Transverse colon (tissue), 4 donors: ENCODE data around the gene GOSR2. TPM values are rescaled to one million over a fixed set of nuclear protein-coding genes. Genes with fewer than 3 reads are reported as not detected.

Experiments used
- DNase-seq: peaks from one replicate; pipeline ENCODE4 v3.0.0-alpha.2; 2019
- H3K27ac ChIP-seq, 4 donors: fragments of 200-600 bp; sonication (generic); 2 replicates each; pipeline ENCODE4 v1.5.1; 2016 to 2018; ENCODE audit warnings: inconsistent platforms in 4 of 4
- H3K27me3 ChIP-seq: fragments of 200-600 bp; sonication (generic); 2 replicates; pipeline ENCODE4 v1.5.1; 2017; ENCODE audit warnings: inconsistent platforms
- H3K36me3 ChIP-seq, 4 donors: fragments of 200-600 bp; sonication (generic); 2 replicates each; pipeline ENCODE4 v1.5.1; 2017 to 2019; ENCODE audit warnings: inconsistent platforms in 4 of 4
- H3K4me1 ChIP-seq, 4 donors: fragments of 200-600 bp; sonication (generic); 2 replicates each; pipeline ENCODE4 v1.5.1; 2017 to 2020; ENCODE audit warnings: inconsistent platforms in 4 of 4
- H3K4me3 ChIP-seq, 4 donors: fragments of 200-600 bp; sonication (generic); 1 replicate in 1 of 4; 2 replicates in 3 of 4; pipeline versions ENCODE4 v1.5.1 to v1.6.1; 2017 to 2019; ENCODE audit warnings: inconsistent platforms in 4 of 4
- H3K9me3 ChIP-seq, 2 donors: fragments of 200-600 bp; sonication (generic); 2 replicates each; pipeline ENCODE4 v1.5.1; 2017 to 2019; ENCODE audit warnings: inconsistent platforms in 2 of 2
- EP300 ChIP-seq: sonication (generic); formaldehyde crosslinking; IDR thresholded peaks from one replicate; pipeline ENCODE4 v1.6.1; 2017; ENCODE audit warnings: antibody characterized with exemption, low read depth
- POLR2A ChIP-seq: fragments of 450-650 bp; IDR thresholded peaks from one replicate; pipeline ENCODE4 v1.6.1; 2016; ENCODE audit warnings: antibody characterized with exemption, mild to moderate bottlenecking, moderate library complexity
- POLR2AphosphoS5 ChIP-seq, 3 donors: sonication (generic); formaldehyde crosslinking; IDR thresholded peaks; one replicate each; pipeline ENCODE4 v1.6.1; 2016; ENCODE audit warnings: antibody characterized with exemption in 3 of 3
- WGBS, 2 donors: methylation state at CpG; one replicate each; pipeline ENCODE4 v1.1.5; 2018; ENCODE audit warnings: low coverage in 1 of 2; 5-methylcytosine and 5-hydroxymethylcytosine counted together
- in situ Hi-C, 4 donors: fragments of 200-750 bp; cut with MboI; loops; one replicate each; pipeline versions ENCODE4 v1.15.0 to v1.15.1; 2017; ENCODE audit warnings: low sequenced_read_pairs in 3 of 4, low pct_ligation_motif_present in 1 of 4, low pct_unique_long_range_greater_than_20kb in 1 of 4
- intact Hi-C: fragments of 100-400 bp; cut with DNase I; formaldehyde crosslinking; loops from one replicate; pipeline ENCODE4 v1.15.1; 2023; ENCODE audit warnings: low total_unique reads
- total RNA-seq, 4 donors: library from RNA; depleted of rRNA; stranded (reverse); fragments of >200 nt; gene quantifications; one replicate each; pipeline ENCODE4 v1.1.0, GENCODE V29; 2016
- TF ChIP-seq, protein P1 (sequence below), 5 experiments: fragments of 200-600 bp in 3 of 5; fragments of 450-650 bp in 2 of 5; sonication (generic) in 3 of 5; IDR thresholded peaks; 1 replicate in 2 of 5; 2 replicates in 3 of 5; pipeline ENCODE4 v1.5.1; 2016 to 2017; ENCODE audit warnings: antibody characterized with exemption in 5 of 5, inconsistent platforms in 3 of 5, mild to moderate bottlenecking in 2 of 5, moderate library complexity in 1 of 5

Gene GOSR2
- total RNA-seq, 4 donors from 2014 or later, result 50.0 to 102 (median 62.8) TPM

DNA sequence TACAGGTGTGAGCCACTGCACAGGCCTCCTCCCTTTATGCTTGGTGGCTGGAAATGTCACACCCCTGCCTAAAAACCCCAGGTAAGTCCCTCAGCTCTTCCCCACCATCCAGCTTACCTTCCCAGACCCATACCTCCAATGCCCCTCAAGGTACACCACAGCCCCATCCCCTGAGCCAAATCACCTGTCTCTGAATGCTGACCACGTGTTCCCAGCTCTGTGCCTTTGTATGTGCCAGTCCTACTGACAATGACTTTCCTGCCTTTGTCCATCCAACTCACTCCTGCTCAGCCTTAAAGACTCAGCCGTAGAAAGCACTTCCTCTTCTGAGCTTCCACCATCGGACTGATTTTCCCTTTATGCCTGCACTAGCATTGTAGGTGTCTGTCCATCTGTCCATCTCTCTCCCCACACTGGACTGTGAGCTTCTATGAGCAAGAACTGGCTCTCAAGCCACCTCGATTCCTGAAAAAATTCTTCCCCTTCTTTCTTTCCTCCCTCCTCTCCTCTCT lies 30.7 kb upstream of the GOSR2 start:
- intact Hi-C loops, result no loop called here
- Histone ChIP-seq H3K27ac (no peak overlapping the region), H3K36me3 (no peaks in the 10 kb centered on the region), H3K27me3 (peaks cover 43% of the 10 kb centered on the region), H3K4me1 (no peaks in the 10 kb centered on the region), H3K4me3 (no peak overlapping the region), H3K9me3 (no peaks in the 10 kb centered on the region)
- in situ Hi-C loops, result no loop called here
- TF ChIP-seq POLR2AphosphoS5 (IDR thresholded peaks at IDR 0.05) (no peak), EP300 (no peak), POLR2A (no peak)
- TF ChIP-seq, protein P1, sequence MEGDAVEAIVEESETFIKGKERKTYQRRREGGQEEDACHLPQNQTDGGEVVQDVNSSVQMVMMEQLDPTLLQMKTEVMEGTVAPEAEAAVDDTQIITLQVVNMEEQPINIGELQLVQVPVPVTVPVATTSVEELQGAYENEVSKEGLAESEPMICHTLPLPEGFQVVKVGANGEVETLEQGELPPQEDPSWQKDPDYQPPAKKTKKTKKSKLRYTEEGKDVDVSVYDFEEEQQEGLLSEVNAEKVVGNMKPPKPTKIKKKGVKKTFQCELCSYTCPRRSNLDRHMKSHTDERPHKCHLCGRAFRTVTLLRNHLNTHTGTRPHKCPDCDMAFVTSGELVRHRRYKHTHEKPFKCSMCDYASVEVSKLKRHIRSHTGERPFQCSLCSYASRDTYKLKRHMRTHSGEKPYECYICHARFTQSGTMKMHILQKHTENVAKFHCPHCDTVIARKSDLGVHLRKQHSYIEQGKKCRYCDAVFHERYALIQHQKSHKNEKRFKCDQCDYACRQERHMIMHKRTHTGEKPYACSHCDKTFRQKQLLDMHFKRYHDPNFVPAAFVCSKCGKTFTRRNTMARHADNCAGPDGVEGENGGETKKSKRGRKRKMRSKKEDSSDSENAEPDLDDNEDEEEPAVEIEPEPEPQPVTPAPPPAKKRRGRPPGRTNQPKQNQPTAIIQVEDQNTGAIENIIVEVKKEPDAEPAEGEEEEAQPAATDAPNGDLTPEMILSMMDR (IDR thresholded peaks at IDR 0.05), result no peak
- 51 to 61% methylated on average over 4 of the region's 4 CpGs for WGBS, 2 donors
- no peak for DNase-seq

DNA sequence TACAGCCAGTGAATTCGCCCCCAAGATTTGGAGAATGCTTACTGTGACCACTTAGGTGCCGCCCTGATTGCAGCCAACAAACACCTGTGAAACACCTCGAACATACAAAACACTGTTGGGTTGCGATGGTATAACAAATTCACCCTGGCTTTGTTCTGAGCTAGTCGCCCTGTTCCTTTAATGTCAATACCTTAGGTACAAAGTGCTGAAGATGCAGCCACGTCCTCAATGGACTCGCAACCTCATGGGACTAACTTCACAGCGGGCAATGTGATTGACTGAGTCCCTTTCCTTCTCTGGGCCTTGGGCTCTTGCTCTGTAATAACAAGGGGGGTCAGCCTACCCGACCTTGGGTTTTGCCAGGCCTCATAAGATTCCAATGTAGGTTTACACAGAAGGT lies 28.9 kb upstream of the GOSR2 start:
- no peak for DNase-seq
- H3K4me1 ChIP-seq, result no peaks in the 10 kb centered on the region
- TF ChIP-seq POLR2A, result no peak
- no peaks in the 10 kb centered on the region for H3K9me3 ChIP-seq
- H3K27ac ChIP-seq, result no peak overlapping the region
- no peaks in the 10 kb centered on the region for H3K36me3 ChIP-seq
- intact Hi-C loops (no loop called here), in situ Hi-C loops (no loop called here)
- peaks cover 40% of the 10 kb centered on the region for H3K27me3 ChIP-seq
- 79% methylated on average over 9 of the region's 9 CpGs; no CpG with 5 or more reads in 1 of the 2 donors for WGBS, 2 donors
- no peak overlapping the region for H3K4me3 ChIP-seq

DNA sequence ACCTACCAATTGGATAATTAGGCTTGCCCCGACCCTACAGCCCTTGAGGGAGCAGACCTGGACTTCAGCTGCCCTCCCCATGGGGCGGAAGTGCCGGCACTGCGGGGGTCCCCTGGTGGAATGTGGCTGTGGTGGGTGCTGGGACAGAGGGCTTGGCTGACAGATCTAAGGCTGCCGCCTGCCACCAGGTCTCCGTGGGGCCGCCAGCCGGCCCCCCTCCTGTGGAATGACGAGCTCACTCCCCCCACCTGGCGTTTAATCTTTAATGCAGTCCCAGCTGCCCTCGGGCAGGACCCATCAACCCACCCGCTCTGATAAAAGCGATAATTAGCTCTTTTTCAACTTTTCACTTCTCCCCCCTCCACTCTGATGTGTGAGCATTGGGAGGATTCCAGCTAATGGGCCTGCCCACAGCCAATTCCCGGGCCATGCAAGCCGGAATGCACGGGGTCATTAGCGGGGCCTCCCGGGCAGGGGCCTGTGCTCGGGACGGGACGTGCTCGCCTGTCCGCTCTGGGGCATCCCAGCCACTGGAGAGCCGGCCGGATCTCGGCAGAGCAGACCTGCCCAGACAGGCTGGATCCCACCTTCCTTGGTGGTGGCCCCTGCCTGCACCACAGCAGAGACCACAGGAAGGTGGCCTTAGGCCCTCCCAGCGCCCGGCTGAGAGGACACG lies 28.3 kb upstream of the GOSR2 start:
- no peak for TF ChIP-seq EP300
- TF ChIP-seq POLR2A, result no peak
- TF ChIP-seq, protein P1 (IDR thresholded peaks at IDR 0.05), result no peak
- TF ChIP-seq POLR2AphosphoS5 (IDR thresholded peaks at IDR 0.05), result no peak
- WGBS, 2 donors, result 64% methylated on average over 29 of the region's 29 CpGs; no CpG with 5 or more reads in 1 of the 2 donors
- Histone ChIP-seq H3K4me3 (no peak overlapping the region), H3K36me3 (no peaks in the 10 kb centered on the region), H3K9me3 (no peaks in the 10 kb centered on the region), H3K27me3 (peaks cover 38% of the 10 kb centered on the region), H3K27ac (no peak overlapping the region), H3K4me1 (no peaks in the 10 kb centered on the region)
- no peak for DNase-seq
- intact Hi-C loops (no loop called here), in situ Hi-C loops (no loop called here)

DNA sequence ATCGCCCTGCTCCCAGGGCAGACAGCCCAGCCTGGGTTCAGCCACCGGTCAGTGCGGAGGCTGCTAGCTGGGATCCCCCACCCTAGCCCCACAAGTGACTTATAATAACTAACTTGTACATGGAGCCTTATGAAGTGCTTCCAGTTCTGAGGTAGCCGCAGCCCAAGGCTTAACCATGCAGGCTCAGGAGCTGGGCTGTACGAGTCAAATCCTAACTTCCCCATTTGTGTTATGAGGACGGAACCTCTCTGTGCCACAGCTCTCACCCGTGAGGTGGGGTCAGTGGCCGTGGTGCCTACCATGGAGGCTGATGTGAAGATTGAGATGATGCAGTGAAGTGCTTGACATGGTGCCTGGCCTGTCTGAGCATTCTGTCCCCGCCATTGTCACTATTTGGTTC lies 27.8 kb upstream of the GOSR2 start:
- no peaks in the 10 kb centered on the region for H3K9me3 ChIP-seq
- H3K4me1 ChIP-seq, result no peaks in the 10 kb centered on the region
- no peak overlapping the region for H3K4me3 ChIP-seq
- H3K36me3 ChIP-seq, result no peaks in the 10 kb centered on the region
- TF ChIP-seq EP300 (no peak), POLR2A (no peak), POLR2AphosphoS5 (IDR thresholded peaks at IDR 0.05) (no peak)
- TF ChIP-seq, protein P1 (IDR thresholded peaks at IDR 0.05), result no peak
- intact Hi-C loops, result no loop called here
- DNase-seq, result no peak
- in situ Hi-C loops, result no loop called here
- H3K27ac ChIP-seq, result no peak overlapping the region
- 87% methylated on average over 9 of the region's 9 CpGs; no CpG with 5 or more reads in 1 of the 2 donors for WGBS, 2 donors
- peaks cover 36% of the 10 kb centered on the region for H3K27me3 ChIP-seq
